HG02759 (cell line): Measurements from ENCODE around the gene EXT2.

ENCODE experiments used
- ATAC-seq: cut with Tn5 transposase; IDR thresholded peaks from one replicate; pipeline ENCODE4 v1.9.1; 2021; ENCODE audit warnings: mild to moderate bottlenecking, moderate library complexity; ENCODE audit not compliant: unreplicated experiment

Gene EXT2

DNA sequence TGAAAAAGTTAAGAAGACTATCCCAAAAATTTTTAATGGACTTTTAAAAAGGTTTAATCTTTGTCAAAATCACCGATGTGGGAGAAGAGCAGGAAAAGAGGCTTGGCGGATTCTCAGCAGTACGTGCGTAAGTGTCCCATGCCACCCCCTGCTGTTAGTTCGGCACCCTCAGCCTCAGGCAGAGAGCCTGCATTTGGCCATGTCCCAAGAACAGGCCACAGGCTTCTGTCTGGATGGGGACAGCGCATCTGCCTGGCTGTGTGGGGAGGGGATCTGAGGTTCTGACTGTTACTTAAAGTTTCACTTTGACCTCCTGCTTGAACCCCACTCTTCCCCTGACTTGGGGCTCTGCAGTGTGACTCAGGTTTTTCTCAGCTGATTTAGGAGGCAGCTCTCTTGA lies 35.3 kb downstream of the EXT2 start:
- ATAC-seq = no peak

DNA sequence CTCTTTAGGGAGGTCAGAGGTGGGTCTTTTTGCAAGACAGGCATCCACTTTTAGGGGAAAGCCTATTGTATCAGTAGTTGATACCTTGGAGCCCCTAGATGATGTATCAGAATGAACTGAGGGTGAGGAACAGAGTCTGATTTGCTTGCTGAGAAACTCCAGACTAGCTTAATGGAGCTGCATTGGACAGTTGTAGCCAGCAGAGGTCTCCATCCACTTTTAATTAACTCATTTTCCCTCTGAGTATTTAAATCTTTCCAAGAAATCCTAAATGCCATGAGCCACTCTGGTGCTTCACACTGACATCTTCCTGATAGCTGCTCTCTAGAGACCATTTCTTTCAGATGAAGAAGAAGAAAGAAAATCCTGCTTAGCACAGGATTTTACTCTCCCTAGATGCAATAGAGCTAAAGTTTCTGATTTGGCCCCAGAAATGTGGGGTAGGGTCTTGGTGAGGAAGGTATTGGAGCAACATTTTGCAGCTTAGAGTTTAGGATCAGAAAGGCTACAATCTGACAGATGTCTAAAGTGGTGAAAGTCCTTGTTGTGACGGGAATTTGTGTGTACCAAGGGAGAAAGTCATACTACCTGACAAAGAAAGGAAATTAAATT lies 38.0 kb downstream of the EXT2 start:
- no peak for ATAC-seq

DNA sequence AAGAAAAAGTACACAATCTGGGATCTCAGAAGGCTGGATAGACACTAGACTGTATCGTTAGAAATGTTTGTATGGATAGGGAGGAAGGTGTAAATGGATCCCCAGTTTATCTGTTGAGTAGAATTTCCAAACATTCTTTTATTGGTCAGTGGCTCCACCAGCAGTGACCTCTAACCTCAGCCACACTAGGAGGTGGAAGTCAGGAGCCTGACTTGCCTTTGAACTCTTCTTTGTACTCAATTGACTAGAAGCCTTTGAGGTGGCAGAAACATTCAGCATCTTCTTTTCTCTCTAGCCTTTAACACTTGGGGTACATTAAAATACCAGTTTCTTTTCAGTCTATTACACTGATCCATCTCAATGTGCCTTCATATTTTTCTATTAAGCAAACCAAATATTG lies 39.1 kb downstream of the EXT2 start:
- ATAC-seq = no peak

DNA sequence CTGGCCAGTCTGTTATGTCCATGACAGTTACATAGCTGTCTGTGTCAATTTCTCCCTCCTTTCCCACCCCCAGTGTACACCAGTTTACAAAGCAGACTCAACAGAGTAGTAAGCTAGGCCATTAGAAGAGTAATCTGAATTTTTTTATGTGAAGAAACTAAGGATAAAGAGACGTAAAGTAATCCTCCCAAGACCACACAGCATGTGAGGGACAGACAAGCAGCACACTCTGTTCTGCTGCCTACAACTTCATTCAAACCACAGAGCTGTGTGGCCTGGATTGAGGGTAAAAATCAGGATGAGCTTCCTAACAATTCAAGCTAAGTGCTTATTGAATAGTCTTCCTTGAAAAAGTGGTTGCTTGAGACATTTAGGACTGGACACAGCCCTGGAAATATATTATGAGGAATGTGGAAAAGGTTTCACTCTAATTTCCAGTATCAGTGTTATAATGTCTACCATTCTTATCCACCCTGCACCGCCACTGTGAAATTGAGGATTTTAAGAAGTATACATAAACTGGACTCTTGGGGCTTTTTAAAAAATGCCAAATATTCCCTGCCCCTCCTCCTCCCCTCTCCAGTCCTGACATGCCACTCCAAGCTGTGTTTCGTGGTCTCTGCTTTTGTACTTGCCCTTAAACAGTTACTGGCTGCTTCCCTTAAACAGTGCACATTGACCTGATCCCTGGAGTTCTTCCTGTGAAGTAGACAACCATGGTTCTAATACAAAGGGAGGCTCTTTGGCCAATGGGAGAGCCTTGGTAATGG lies 40.9 kb downstream of the EXT2 start:
- no peak for ATAC-seq

DNA sequence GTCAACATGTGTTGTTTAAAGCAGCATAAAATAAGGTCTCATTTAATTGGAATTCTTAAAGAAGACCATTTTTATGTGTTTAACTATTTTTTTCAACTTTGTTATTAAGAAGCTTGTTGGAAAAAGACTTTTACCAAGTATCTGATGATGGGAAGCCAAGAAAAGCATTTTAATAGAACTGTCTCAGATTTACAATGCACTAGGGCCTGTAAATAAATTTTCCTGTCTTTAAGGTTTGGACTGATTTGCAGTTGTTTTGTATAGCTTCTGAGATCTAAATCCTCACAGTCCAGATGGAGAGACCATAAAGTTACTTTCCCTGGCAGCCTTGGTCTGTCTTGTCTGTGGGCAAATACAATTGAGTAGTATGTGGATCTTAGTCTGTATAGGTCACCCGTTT lies 41.6 kb downstream of the EXT2 start:
- ATAC-seq = no peak

DNA sequence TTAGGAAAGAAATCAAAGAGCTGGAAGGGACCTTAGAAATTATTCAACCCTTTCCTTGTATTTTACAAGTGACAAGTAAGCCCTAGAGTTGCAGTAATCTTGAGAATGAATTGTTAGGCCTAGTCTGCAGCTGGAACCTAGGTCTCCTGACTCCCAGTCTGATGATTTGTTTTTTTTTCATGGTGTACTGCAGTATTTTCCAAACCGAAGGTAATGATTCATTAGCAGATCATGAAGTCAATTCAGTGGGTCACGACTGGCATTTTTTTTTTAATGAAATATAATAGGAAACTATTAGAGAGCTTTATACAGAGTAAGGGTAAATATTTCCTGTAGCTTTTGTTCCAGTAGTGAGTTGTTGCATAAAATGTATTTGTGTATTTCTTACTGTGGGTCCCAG lies 42.8 kb downstream of the EXT2 start:
- ATAC-seq = no peak

DNA sequence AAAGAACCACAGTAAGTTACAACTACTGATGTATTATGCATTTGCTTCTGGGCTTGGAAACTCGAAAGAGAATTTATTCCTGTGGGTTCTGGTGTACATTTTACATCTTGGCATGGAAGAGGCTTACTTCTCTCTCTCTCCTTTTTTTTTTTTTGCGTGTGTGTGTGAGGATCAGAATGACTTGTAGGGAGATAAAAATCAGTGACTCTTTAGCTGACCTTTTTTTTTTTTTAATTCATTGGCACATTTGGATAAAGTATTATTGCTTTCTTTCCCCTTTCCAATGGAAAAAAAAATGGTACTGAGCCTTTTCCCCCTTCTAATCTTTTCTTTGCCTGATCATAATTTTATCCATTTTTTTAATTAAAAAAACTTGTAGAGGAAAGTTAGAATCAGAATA lies 43.5 kb downstream of the EXT2 start:
- ATAC-seq = no peak

DNA sequence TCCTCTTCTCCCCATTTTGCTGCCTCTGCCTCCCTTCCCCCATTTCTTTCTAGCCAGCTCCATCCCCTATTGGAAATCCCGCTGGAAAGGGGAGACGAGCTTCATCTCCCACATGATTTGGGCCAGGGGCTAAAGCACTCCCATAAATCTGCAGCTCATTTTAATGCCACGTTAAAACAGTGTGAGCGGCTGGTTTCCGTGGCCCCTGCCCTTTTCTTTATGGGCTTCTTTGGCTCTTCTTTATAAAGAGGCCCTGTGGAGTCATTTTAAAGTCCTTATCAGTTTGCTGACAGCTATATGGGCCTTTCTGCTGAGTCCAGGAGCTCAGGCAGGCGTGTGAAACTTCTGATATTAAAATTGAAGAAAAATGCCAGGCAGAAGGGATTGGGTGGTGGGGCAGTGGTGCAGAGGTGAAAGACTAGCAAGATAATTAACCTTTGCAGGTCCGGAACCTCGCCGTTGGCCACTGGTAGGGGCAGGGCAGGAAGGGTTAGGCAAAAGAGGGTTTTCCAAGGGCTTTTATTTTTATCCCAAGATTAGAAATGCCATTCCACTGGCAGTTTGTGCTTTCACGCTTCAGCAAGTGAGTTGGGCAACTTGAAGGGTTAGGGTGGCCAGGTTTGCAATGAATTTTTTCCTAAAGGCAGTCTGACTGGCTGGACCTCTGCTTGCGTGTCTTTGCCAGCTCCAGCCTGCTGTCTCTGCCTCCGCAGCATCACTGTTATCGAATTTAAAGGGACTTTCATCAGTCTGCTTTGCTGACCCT lies 44.3 kb downstream of the EXT2 start:
- ATAC-seq = no peak

DNA sequence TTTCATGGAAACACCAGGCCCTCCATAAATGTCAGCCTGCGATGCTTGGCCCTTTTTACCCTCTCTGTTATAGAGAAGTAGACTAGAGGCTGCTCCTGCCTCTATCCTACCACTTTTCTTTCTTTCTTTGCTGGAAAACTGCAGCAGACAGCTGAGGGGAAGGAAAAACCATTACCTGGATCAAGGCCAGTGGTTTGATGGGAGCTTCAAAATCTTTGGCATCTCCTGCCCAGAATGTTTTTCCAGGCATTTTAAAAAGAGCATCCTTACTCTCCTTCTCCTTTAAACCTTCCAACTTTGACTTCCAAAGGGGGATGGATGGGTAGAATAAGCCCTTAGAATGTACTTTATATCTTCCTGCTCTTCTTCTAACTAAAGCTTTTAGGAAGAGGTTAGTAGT lies 44.9 kb downstream of the EXT2 start:
- ATAC-seq = no peak

DNA sequence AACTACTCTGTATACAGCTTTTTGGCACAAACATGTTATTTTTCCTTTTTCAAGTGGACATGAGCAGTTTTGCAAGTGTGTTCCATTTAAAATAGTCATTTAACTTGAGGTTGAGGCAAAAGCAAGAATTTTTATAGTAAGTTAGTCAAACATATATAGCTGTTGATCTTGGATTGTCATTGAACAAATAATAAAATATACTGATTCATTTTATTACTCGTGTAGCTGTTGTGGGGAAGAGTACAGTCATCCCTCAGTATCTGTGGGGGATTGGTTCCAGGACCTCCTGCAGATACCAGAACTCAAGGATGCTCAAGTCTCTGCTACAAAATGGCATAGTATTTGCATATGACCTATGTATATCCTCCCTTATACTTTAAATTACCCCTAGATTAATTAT lies 45.3 kb downstream of the EXT2 start:
- no peak for ATAC-seq

DNA sequence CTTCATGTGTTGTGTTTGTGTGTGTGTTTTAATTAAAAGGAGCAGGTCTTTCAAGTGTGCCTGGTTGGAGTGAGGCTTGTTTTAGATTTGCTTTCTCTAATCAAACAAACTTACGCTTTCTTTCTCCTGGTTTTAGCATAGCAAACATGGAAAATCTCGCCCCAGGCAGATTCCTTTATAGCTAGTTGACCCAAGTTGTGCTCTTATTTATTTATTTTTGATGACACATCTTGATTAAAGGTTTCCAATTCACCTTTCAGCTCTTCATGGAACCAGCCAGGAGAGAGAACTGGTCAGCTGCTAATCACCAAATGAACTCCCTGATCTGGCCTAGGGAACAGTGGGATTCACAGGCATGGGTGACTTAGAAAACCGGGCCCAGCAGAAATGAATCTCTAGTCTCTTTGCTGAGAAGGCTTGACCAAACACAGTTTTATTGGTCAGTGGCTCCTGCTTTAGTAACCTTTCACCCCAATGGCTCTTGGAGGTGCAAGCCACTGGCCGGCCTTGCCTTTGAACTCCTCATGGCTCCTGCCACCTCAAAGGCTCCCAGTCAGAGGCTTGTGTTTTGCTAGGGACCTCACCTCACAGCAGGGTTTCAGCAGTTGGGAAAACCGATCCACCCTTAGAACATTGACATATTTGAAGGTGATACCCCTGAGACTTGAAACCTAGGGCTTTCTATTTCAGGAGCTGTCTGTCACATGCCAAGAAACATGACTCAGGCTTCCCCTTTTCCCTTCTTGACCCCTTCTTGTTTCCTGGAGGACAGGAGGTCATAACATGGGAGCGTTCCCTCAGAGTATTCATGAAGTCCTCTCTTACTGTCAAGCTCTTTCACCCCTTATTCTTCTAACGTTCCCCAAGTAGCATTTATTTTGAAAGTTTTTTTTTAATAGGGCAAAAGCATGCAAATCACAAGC lies 48.8 kb downstream of the EXT2 start:
- no peak for ATAC-seq

DNA sequence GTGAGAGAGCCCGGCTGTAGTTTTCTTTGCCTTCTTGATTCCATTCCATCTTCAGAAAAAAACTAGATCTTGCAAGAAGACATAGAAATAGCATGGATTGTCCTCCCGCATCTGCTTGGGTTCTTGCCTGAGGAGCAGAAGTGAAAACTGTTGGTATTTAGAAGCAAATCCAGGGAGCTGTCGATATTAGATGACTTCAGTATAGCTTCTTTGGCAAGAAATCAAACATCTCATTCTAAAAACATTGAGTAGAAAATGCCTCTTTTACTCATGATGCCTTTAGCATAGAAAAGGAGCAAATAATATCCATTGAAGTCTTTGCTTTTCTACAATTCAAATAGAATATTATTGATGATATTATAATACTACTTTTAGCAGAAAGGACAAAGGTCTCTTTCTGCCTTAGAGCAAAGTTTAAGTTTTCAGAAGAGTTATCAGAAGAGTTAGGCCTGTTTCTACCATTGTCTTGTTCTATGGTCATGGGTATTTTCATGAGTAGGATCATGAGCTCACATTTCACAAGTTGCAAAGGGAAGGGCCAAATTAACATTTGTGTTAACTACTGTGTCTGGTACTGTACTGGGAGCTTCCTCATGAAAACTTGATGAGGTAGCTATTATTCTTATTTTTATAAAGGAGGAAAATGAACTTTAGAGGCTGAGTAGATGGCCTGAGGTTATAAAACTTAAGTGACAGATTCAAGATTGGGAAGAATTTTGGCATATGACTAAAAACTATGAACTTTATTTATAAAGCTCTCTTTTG lies 49.7 kb downstream of the EXT2 start:
- no peak for ATAC-seq

DNA sequence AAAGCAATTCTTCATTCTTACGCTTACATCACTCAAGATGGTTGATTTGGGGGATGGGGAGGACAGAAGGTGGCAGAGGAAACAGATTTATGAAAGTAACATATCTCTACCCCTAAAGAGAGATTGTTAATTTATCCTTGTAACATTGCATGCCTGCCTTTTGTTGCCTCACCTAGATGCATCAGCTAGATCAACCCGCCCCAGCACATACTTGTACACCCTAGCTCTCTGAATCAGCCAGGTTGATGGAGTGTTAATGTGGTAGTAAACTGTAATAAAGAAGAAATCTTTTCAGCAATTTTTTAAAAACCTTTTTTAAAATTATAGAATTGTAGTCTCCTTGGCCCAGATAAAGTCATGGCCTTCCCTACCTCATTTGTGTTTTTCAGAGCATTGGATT lies 51.5 kb downstream of the EXT2 start:
- ATAC-seq = no peak

DNA sequence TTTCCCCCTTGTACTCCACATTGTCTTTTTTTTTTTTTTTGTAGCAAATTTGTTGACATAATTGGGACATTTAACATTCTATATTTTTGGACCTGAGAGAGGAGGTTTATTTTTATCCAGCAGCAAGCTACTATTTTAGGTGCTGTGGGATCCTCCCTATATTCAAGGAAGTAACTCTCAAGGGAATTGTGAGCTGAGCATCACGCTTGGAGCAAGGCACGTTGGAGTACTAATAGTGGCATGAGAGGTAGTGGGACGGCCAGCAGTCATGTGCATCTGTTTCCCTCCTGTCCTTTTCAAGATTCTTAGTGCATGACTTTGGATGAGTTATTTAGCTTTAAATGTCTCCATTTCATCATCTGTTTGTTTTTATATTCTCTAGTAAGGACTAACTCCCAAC lies 52.3 kb downstream of the EXT2 start:
- no peak for ATAC-seq

DNA sequence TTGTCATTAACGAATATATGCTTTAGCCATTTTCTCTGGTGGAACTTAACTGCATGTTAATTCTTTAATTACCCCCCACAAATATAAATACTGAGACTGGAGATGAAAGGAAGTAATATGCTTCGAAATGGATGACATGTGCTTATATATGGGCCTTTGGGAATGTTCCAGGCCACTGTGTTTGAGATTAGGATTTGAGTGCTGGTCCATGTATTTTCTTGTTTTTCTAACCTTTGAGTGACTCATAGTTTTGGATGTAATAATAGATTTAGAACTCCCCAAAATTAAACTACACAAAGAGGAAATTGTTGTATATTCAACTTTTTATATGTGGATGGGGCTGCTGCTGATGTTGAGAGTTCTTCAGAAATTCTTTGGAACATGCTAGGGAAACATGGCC lies 54.2 kb downstream of the EXT2 start:
- ATAC-seq = no peak

DNA sequence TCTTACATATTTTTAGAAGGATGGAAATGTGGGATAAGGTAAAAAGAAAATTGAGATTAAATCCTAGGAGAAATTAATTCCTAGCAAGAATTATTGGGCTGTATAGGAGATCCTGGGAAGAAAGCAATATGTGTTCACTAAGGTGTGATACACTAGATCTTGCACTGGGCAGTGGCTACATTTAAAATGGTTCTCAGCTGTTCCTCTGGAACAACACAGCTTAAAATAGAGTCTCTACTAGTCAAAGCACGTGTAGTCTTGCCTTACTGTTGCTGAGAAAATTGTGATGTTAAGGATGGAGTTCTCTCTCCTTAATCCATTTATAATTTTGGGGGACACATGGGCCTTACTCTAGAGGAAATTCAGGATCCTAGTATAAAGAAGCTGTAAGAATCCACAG lies 54.9 kb downstream of the EXT2 start:
- ATAC-seq = no peak

DNA sequence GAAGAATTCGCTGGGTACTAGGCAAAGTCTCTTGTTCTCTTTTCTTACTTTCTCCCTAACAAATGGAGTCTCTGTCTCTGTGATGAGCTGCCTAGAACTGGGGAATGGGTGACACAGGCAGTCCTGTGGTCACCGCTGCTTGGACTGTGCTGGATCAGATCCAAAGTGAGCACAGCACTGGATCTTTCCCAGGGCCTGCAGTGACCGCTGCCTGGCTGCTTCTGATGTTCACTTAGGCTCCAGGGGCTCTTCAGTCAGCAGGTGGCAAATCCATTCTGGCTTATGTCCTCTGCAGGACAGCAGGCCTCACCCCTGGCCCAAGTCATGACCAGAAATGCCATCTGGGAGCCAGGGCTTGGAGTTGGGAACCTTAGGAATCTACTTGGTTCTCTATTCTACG lies 61.5 kb downstream of the EXT2 start:
- ATAC-seq = no peak

DNA sequence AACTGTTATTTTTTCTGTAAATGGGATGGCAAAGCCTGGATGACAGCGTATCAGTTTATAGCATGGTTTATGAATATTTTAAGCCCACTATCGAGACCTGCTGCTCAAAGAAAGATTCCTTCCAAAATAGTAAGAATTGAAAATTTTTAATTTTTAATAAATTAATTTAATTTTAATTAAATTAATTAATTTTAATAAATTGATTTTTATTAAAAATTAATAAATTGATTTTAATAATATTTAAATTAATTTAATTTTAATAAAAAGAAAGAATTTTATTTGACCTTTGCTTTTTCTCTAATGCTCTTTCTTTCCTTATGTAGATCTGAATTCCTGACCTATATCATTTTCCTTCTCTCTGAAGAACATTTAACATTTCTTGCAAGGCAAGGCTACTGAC lies 62.9 kb downstream of the EXT2 start:
- ATAC-seq = no peak

DNA sequence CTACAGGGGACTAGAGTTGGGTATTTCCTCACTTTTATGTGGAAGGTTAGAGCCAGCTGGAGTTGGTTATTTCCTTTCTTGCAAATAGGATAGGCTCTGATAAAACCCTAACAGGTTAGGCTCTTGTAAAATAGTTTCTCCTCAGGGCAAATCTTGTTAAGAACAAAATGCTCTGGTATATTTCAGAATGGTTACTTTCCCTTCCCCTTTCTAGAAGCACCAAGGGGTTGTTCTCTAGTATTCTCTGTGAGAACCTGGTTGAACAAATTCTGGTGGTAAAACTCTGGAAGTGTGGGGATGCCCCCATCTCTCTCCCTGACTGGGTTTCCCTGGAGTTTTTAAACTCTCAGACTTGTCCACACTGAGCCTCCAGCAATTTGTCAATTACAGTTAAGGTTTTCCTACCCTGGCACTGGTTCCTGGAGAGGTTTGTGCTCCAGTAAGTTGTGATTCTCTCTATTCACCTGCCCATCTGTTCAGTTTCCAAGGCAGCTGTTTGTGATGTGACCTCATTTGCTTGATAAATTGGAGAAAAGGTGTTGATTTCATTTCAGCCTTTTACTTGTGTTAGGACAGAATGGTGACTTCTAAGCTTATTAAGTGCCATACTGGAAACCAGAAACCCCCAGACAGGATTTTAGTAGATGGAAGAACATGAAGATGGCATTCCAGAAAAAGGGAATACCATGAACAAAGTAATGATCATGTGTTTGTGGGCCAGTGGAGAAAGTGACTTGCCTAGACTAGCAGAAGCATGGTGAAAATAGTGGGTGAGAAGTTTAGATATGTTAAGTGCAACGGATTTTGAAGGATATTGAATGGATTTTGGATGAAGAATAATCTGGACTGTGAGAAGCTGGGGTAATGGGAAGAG lies 64.6 kb downstream of the EXT2 start:
- peak; percentile 60 for ATAC-seq
